ENCODE results near the gene ASPSCR1. TPM values are rescaled to one million over a fixed set of nuclear protein-coding genes. Genes with fewer than 3 reads are reported as not detected.

ASPSCR1 gene
- total and polyA plus RNA-seq, 2 of the 8 experiments (the other 6 are each of a cell fraction or from before 2014, with no cell fraction given): 33.3 to 43.7 TPM

Other genes starting within 250 kb of the ASPSCR1 start
- gene GCGR, start 173.5 kb upstream of the ASPSCR1 start, total RNA-seq (2021; fragmentation: NEBNext Ultra II Directional; extraction: Animal tissue kit (Norgen Biotek cat#: 25700)): 0.56 and 0.61 TPM in 2 replicates
- 0.44 and 0.60 TPM in 2 replicates for gene GCGR, start 173.5 kb upstream of the ASPSCR1 start, polyA plus RNA-seq (2011; rRNA removed)
- 103 and 115 TPM in 2 replicates for gene MCRIP1, start 144.3 kb upstream of the ASPSCR1 start, total RNA-seq (2021; fragmentation: NEBNext Ultra II Directional; extraction: Animal tissue kit (Norgen Biotek cat#: 25700))
- gene MCRIP1, start 144.3 kb upstream of the ASPSCR1 start, polyA plus RNA-seq (2011; rRNA removed): 151 and 250 TPM in 2 replicates
- gene PPP1R27, start 142.6 kb upstream of the ASPSCR1 start, total RNA-seq (2021; fragmentation: NEBNext Ultra II Directional; extraction: Animal tissue kit (Norgen Biotek cat#: 25700)): not detected in 2 replicates
- gene PPP1R27, start 142.6 kb upstream of the ASPSCR1 start, polyA plus RNA-seq (2011; rRNA removed): 0.27 and 0.30 TPM in 2 replicates
- gene P4HB, start 117.1 kb upstream of the ASPSCR1 start, total RNA-seq (2021; fragmentation: NEBNext Ultra II Directional; extraction: Animal tissue kit (Norgen Biotek cat#: 25700)): 374 and 379 TPM in 2 replicates
- 41.4 and 66.6 TPM in 2 replicates for gene P4HB, start 117.1 kb upstream of the ASPSCR1 start, polyA plus RNA-seq (2011; rRNA removed)
- gene ARHGDIA, start 106.3 kb upstream of the ASPSCR1 start, total RNA-seq (2021; fragmentation: NEBNext Ultra II Directional; extraction: Animal tissue kit (Norgen Biotek cat#: 25700)): 217 and 246 TPM in 2 replicates
- gene ARHGDIA, start 106.3 kb upstream of the ASPSCR1 start, polyA plus RNA-seq (2011; rRNA removed): 62.4 and 155 TPM in 2 replicates
- 186 and 191 TPM in 2 replicates for gene ALYREF, start 86.0 kb upstream of the ASPSCR1 start, total RNA-seq (2021; fragmentation: NEBNext Ultra II Directional; extraction: Animal tissue kit (Norgen Biotek cat#: 25700))
- 83.8 and 118 TPM in 2 replicates for gene ALYREF, start 86.0 kb upstream of the ASPSCR1 start, polyA plus RNA-seq (2011; rRNA removed)
- 176 and 182 TPM in 2 replicates for gene ANAPC11, start 85.9 kb upstream of the ASPSCR1 start, total RNA-seq (2021; fragmentation: NEBNext Ultra II Directional; extraction: Animal tissue kit (Norgen Biotek cat#: 25700))
- 963 and 1,221 TPM in 2 replicates for gene ANAPC11, start 85.9 kb upstream of the ASPSCR1 start, polyA plus RNA-seq (2011; rRNA removed)
- 0.80 and 1.5 TPM in 2 replicates for gene NPB, start 75.4 kb upstream of the ASPSCR1 start, total RNA-seq (2021; fragmentation: NEBNext Ultra II Directional; extraction: Animal tissue kit (Norgen Biotek cat#: 25700))
- 2.5 and 3.9 TPM in 2 replicates for gene NPB, start 75.4 kb upstream of the ASPSCR1 start, polyA plus RNA-seq (2011; rRNA removed)
- gene PCYT2, start 66.2 kb upstream of the ASPSCR1 start, total RNA-seq (2021; fragmentation: NEBNext Ultra II Directional; extraction: Animal tissue kit (Norgen Biotek cat#: 25700)): 29.9 and 31.0 TPM in 2 replicates
- 31.3 and 37.7 TPM in 2 replicates for gene PCYT2, start 66.2 kb upstream of the ASPSCR1 start, polyA plus RNA-seq (2011; rRNA removed)
- gene SIRT7, start 59.5 kb upstream of the ASPSCR1 start, total RNA-seq (2021; fragmentation: NEBNext Ultra II Directional; extraction: Animal tissue kit (Norgen Biotek cat#: 25700)): 16.6 and 18.7 TPM in 2 replicates
- 5.8 and 10.3 TPM in 2 replicates for gene SIRT7, start 59.5 kb upstream of the ASPSCR1 start, polyA plus RNA-seq (2011; rRNA removed)
- gene MAFG, start 49.9 kb upstream of the ASPSCR1 start, total RNA-seq (2021; fragmentation: NEBNext Ultra II Directional; extraction: Animal tissue kit (Norgen Biotek cat#: 25700)): 26.9 and 27.7 TPM in 2 replicates
- gene MAFG, start 49.9 kb upstream of the ASPSCR1 start, polyA plus RNA-seq (2011; rRNA removed): 25.5 and 36.9 TPM in 2 replicates
- gene PYCR1, start 40.3 kb upstream of the ASPSCR1 start, total RNA-seq (2021; fragmentation: NEBNext Ultra II Directional; extraction: Animal tissue kit (Norgen Biotek cat#: 25700)): 127 and 145 TPM in 2 replicates
- gene PYCR1, start 40.3 kb upstream of the ASPSCR1 start, polyA plus RNA-seq (2011; rRNA removed): 213 and 284 TPM in 2 replicates
- gene MYADML2, start 30.4 kb upstream of the ASPSCR1 start, total RNA-seq (2021; fragmentation: NEBNext Ultra II Directional; extraction: Animal tissue kit (Norgen Biotek cat#: 25700)): 0.17 and 0.26 TPM in 2 replicates
- 0.47 TPM in 2 replicates for gene MYADML2, start 30.4 kb upstream of the ASPSCR1 start, polyA plus RNA-seq (2011; rRNA removed)
- gene NOTUM, start 16.4 kb upstream of the ASPSCR1 start, total RNA-seq (2021; fragmentation: NEBNext Ultra II Directional; extraction: Animal tissue kit (Norgen Biotek cat#: 25700)): 0.76 and 1.1 TPM in 2 replicates
- gene NOTUM, start 16.4 kb upstream of the ASPSCR1 start, polyA plus RNA-seq (2011; rRNA removed): 0.45 and 1.1 TPM in 2 replicates
- gene CENPX, start 45.2 kb downstream of the ASPSCR1 start, total RNA-seq (2021; fragmentation: NEBNext Ultra II Directional; extraction: Animal tissue kit (Norgen Biotek cat#: 25700)): 111 and 116 TPM in 2 replicates
- 122 and 133 TPM in 2 replicates for gene CENPX, start 45.2 kb downstream of the ASPSCR1 start, polyA plus RNA-seq (2011; rRNA removed)
- 28.2 and 29.0 TPM in 2 replicates for gene LRRC45, start 45.7 kb downstream of the ASPSCR1 start, total RNA-seq (2021; fragmentation: NEBNext Ultra II Directional; extraction: Animal tissue kit (Norgen Biotek cat#: 25700))
- gene LRRC45, start 45.7 kb downstream of the ASPSCR1 start, polyA plus RNA-seq (2011; rRNA removed): 11.5 and 17.3 TPM in 2 replicates
- gene RAC3, start 54.0 kb downstream of the ASPSCR1 start, total RNA-seq (2021; fragmentation: NEBNext Ultra II Directional; extraction: Animal tissue kit (Norgen Biotek cat#: 25700)): 167 and 177 TPM in 2 replicates
- gene RAC3, start 54.0 kb downstream of the ASPSCR1 start, polyA plus RNA-seq (2011; rRNA removed): 299 and 520 TPM in 2 replicates
- 96.3 and 110 TPM in 2 replicates for gene DCXR, start 60.1 kb downstream of the ASPSCR1 start, total RNA-seq (2021; fragmentation: NEBNext Ultra II Directional; extraction: Animal tissue kit (Norgen Biotek cat#: 25700))
- 212 and 338 TPM in 2 replicates for gene DCXR, start 60.1 kb downstream of the ASPSCR1 start, polyA plus RNA-seq (2011; rRNA removed)
- gene RFNG, start 74.2 kb downstream of the ASPSCR1 start, total RNA-seq (2021; fragmentation: NEBNext Ultra II Directional; extraction: Animal tissue kit (Norgen Biotek cat#: 25700)): 26.7 and 30.9 TPM in 2 replicates
- 28.4 and 50.3 TPM in 2 replicates for gene RFNG, start 74.2 kb downstream of the ASPSCR1 start, polyA plus RNA-seq (2011; rRNA removed)
- gene GPS1, start 74.3 kb downstream of the ASPSCR1 start, total RNA-seq (2021; fragmentation: NEBNext Ultra II Directional; extraction: Animal tissue kit (Norgen Biotek cat#: 25700)): 153 and 157 TPM in 2 replicates
- gene GPS1, start 74.3 kb downstream of the ASPSCR1 start, polyA plus RNA-seq (2011; rRNA removed): 277 and 354 TPM in 2 replicates
- 68.0 and 69.1 TPM in 2 replicates for gene DUS1L, start 88.2 kb downstream of the ASPSCR1 start, total RNA-seq (2021; fragmentation: NEBNext Ultra II Directional; extraction: Animal tissue kit (Norgen Biotek cat#: 25700))
- gene DUS1L, start 88.2 kb downstream of the ASPSCR1 start, polyA plus RNA-seq (2011; rRNA removed): 34.5 and 60.4 TPM in 2 replicates
- gene FASN, start 120.6 kb downstream of the ASPSCR1 start, total RNA-seq (2021; fragmentation: NEBNext Ultra II Directional; extraction: Animal tissue kit (Norgen Biotek cat#: 25700)): 559 and 561 TPM in 2 replicates
- gene FASN, start 120.6 kb downstream of the ASPSCR1 start, polyA plus RNA-seq (2011; rRNA removed): 143 and 206 TPM in 2 replicates
- gene CCDC57, start 235.2 kb downstream of the ASPSCR1 start, total RNA-seq (2021; fragmentation: NEBNext Ultra II Directional; extraction: Animal tissue kit (Norgen Biotek cat#: 25700)): 12.6 and 12.9 TPM in 2 replicates
- gene CCDC57, start 235.2 kb downstream of the ASPSCR1 start, polyA plus RNA-seq (2011; rRNA removed): 8.4 and 10.1 TPM in 2 replicates